Neural cell (in vitro differentiated cells): Measurements from ENCODE around the gene MGAT5B. TPM values are rescaled to one million over a fixed set of nuclear protein-coding genes. Genes with fewer than 3 reads are reported as not detected.

Experiments used
- H2AFZ ChIP-seq: fragments of 200-600, 300-800 bp; sonication (generic), shearing (Covaris generic); 2 replicates; pipeline ENCODE4 v1.6.0; 2014; ENCODE audit warnings: low read depth, mild to moderate bottlenecking, antibody characterized with exemption, low read length, moderate library complexity
- H3F3A ChIP-seq: fragments of 200-600 bp; shearing (Covaris generic); 2 replicates; pipeline ENCODE4 v1.6.1; 2016; ENCODE audit warnings: mild to moderate bottlenecking, moderate library complexity, mixed read lengths, antibody characterized with exemption, low read length; ENCODE audit not compliant: insufficient read depth, poor library complexity, severe bottlenecking
- H3K27ac ChIP-seq: fragments of 200-600, 300-800 bp; sonication (generic), shearing (Covaris generic); 2 replicates; pipeline ENCODE4 v1.5.1; 2014; ENCODE audit warnings: mild to moderate bottlenecking, low read length, moderate library complexity
- H3K27me3 ChIP-seq: fragments of 300-800, 200-600 bp; sonication (generic), shearing (Covaris generic); 2 replicates; pipeline ENCODE4 v1.6.0; 2014; ENCODE audit warnings: mild to moderate bottlenecking, low read depth, low read length, moderate library complexity; ENCODE audit not compliant: insufficient read depth
- H3K36me3 ChIP-seq: fragments of 300-800, 200-600 bp; sonication (generic), shearing (Covaris generic); 2 replicates; pipeline ENCODE4 v1.5.1; 2014; ENCODE audit warnings: mild to moderate bottlenecking, antibody characterized with exemption, low read length, moderate library complexity; ENCODE audit not compliant: insufficient read depth
- H3K4me2 ChIP-seq: fragments of 300-800, 200-600 bp; sonication (generic), shearing (Covaris generic); 2 replicates; pipeline ENCODE4 v1.6.0; 2014; ENCODE audit warnings: mild to moderate bottlenecking, low read length
- H3K4me3 ChIP-seq: fragments of 300-800, 200-600 bp; sonication (generic), shearing (Covaris generic); 2 replicates; pipeline ENCODE4 v1.5.1; 2014; ENCODE audit warnings: mild to moderate bottlenecking, low read length, moderate library complexity
- H3K79me2 ChIP-seq: fragments of 200-600 bp; shearing (Covaris generic); replicated peaks from 2 replicates; pipeline ENCODE4 v1.6.0; 2014; ENCODE audit warnings: mild to moderate bottlenecking, low read length, moderate library complexity; ENCODE audit not compliant: insufficient read depth
- H3K9ac ChIP-seq: fragments of 300-800, 200-600 bp; sonication (generic), shearing (Covaris generic); 2 replicates; pipeline ENCODE4 v1.6.1; 2016; ENCODE audit warnings: mild to moderate bottlenecking, low read length, mixed read lengths
- H3K9me2 ChIP-seq: fragments of 200-600 bp; shearing (Covaris generic); 2 replicates; pipeline ENCODE4 v1.6.1; 2016; ENCODE audit warnings: mild to moderate bottlenecking, low read length, mixed read lengths; ENCODE audit not compliant: insufficient read depth
- H3K9me3 ChIP-seq: fragments of 200-600, 300-800 bp; sonication (generic), shearing (Covaris generic); 2 replicates; pipeline ENCODE4 v1.6.1; 2016; ENCODE audit warnings: mild to moderate bottlenecking, mixed run types, low read length, moderate library complexity, mixed read lengths
- H4K20me1 ChIP-seq: fragments of 200-600 bp; shearing (Covaris generic); 2 replicates; pipeline ENCODE4 v1.6.1; 2016; ENCODE audit warnings: mild to moderate bottlenecking, mixed run types; ENCODE audit not compliant: insufficient read depth
- CTCF ChIP-seq: fragments of 450-650 bp; IDR thresholded peaks from 2 replicates; pipeline ENCODE4 v1.5.1; 2014; ENCODE audit warnings: antibody characterized with exemption, mild to moderate bottlenecking, moderate library complexity; ENCODE audit not compliant: poor library complexity, severe bottlenecking
- EP300 ChIP-seq: fragments of 450-650 bp; conservative IDR thresholded peaks from 2 replicates; pipeline ENCODE4 v1.6.1; 2014; ENCODE audit warnings: antibody characterized with exemption, mild to moderate bottlenecking, moderate library complexity; ENCODE audit not compliant: poor library complexity, severe bottlenecking
- EZH2 ChIP-seq: fragments of 200-600, 300-800 bp; shearing (Covaris generic), sonication (generic); IDR thresholded peaks from 2 replicates; pipeline ENCODE4 v1.6.1; 2014; ENCODE audit warnings: antibody characterized with exemption, low read length, borderline replicate concordance, mild to moderate bottlenecking; ENCODE audit not compliant: insufficient read depth, poor library complexity, severe bottlenecking
- MXI1 ChIP-seq: fragments of 450-650 bp; conservative IDR thresholded peaks from 2 replicates; pipeline ENCODE4 v1.6.1; 2014; ENCODE audit warnings: antibody characterized with exemption, mild to moderate bottlenecking; ENCODE audit not compliant: poor library complexity, severe bottlenecking
- POLR2AphosphoS5 ChIP-seq: IDR thresholded peaks from 2 replicates; pipeline ENCODE4 v1.6.1; 2012
- RAD21 ChIP-seq: fragments of 450-650 bp; conservative IDR thresholded peaks from 2 replicates; pipeline ENCODE4 v1.6.1; 2014; ENCODE audit warnings: antibody characterized with exemption, mild to moderate bottlenecking, moderate library complexity
- REST ChIP-seq: IDR thresholded peaks from 2 replicates; pipeline ENCODE4 v1.6.1; 2012; ENCODE audit warnings: borderline replicate concordance
- SMC3 ChIP-seq: fragments of 450-650 bp; conservative IDR thresholded peaks from 2 replicates; pipeline ENCODE4 v1.6.1; 2014; ENCODE audit warnings: antibody characterized with exemption, mild to moderate bottlenecking, moderate library complexity; ENCODE audit not compliant: poor library complexity
- TAF1 ChIP-seq: IDR thresholded peaks from 2 replicates; pipeline ENCODE4 v1.6.1; 2012; ENCODE audit warnings: low read depth
- polyA plus RNA-seq: library from polyadenylated mRNA; depleted of rRNA; stranded (reverse); fragments of >200 nt; gene quantifications from 2 replicates; pipeline ENCODE4 v1.2.3, GENCODE V29; 2014

MGAT5B gene
- polyA plus RNA-seq, 1 donor from 2014 or later: 8.8 TPM

GRCh38 chr17:76923491-76923890, 55.3 kb downstream of the MGAT5B start:
- H3K9me3 ChIP-seq: no peaks in the 10 kb centered on the region
- H3K36me3 ChIP-seq: no peaks in the 10 kb centered on the region
- TF ChIP-seq EP300 (no peak), REST (no peak), EZH2 (no peak), MXI1 (no peak), CTCF (no peak), POLR2AphosphoS5 (no peak), TAF1 (no peak), RAD21 (no peak), SMC3 (no peak)
- no peak overlapping the region for H2AFZ ChIP-seq
- H3K9me2 ChIP-seq: no peaks in the 10 kb centered on the region
- no peaks in the 10 kb centered on the region for H3K27me3 ChIP-seq
- H3K4me2 ChIP-seq: no peak overlapping the region
- H3K9ac ChIP-seq: no peak overlapping the region
- no peaks in the 10 kb centered on the region for H3F3A ChIP-seq
- no peak overlapping the region for H3K4me3 ChIP-seq
- no peaks in the 10 kb centered on the region for H3K79me2 ChIP-seq
- no peaks in the 10 kb centered on the region for H4K20me1 ChIP-seq
- no peak overlapping the region for H3K27ac ChIP-seq

GRCh38 chr17:76924345-76925342, 56.4 kb downstream of the MGAT5B start:
- Histone ChIP-seq H3K27me3 (no peaks in the 10 kb centered on the region), H3K9ac (no peak overlapping the region), H3K27ac (no peak overlapping the region), H3F3A (no peaks in the 10 kb centered on the region), H3K79me2 (no peaks in the 10 kb centered on the region), H2AFZ (no peak overlapping the region), H3K9me3 (no peaks in the 10 kb centered on the region), H3K9me2 (no peaks in the 10 kb centered on the region), H3K4me3 (no peak overlapping the region), H3K36me3 (no peaks in the 10 kb centered on the region), H3K4me2 (no peak overlapping the region), H4K20me1 (no peaks in the 10 kb centered on the region)
- no peak for TF ChIP-seq CTCF
- TF ChIP-seq EZH2: no peak
- TF ChIP-seq TAF1: no peak
- TF ChIP-seq POLR2AphosphoS5: no peak
- TF ChIP-seq MXI1: no peak
- TF ChIP-seq EP300: no peak
- no peak for TF ChIP-seq REST
- no peak for TF ChIP-seq RAD21
- no peak for TF ChIP-seq SMC3
